A673 (cell line): Measurements from ENCODE around the gene BRD4. TPM values are rescaled to one million over a fixed set of nuclear protein-coding genes. Genes with fewer than 3 reads are reported as not detected.

ENCODE experiments used
- BruUV-seq: library from RNA; stranded (reverse); fragments of 400-500 nt; replicated peaks from 2 replicates; lab custom pipeline; 2021; lab: Mats Ljungman, UMichigan
- CTCF ChIA-PET: fragments of 300-600 bp; sonication (Branson Sonifier 250); formaldehyde crosslinking; loops from one replicate; lab custom pipeline; 2022; ENCODE audit warnings: antibody characterized with exemption; lab: Charles Lee
- POLR2A ChIA-PET: fragments of 300-600 bp; sonication (Branson Sonifier 250); formaldehyde crosslinking; loops from one replicate; lab custom pipeline; 2022; ENCODE audit warnings: antibody characterized with exemption; ENCODE audit not compliant: low non-redundant PET; lab: Charles Lee
- DNase-seq: peaks from one replicate; pipeline ENCODE4 v3.0.0-alpha.2; 2015; ENCODE audit warnings: low spot score
- H3K27ac ChIP-seq: fragments of 200-600 bp; sonication (generic); 2 replicates; pipeline ENCODE4 v1.5.1; 2016; ENCODE audit warnings: mixed run types, low read depth, mild to moderate bottlenecking, mixed read lengths, antibody characterized with exemption, low read length; ENCODE audit not compliant: poor library complexity, severe bottlenecking
- H3K27me3 ChIP-seq: fragments of 200-600 bp; sonication (generic); replicated peaks from 2 replicates; pipeline ENCODE4 v1.6.1; 2017; ENCODE audit warnings: mixed run types, low read depth, mild to moderate bottlenecking, mixed read lengths, antibody characterized with exemption, low read length; ENCODE audit not compliant: insufficient read depth, poor library complexity
- H3K36me3 ChIP-seq: fragments of 200-600 bp; sonication (generic); 2 replicates; pipeline ENCODE4 v1.6.1; 2016; ENCODE audit warnings: mixed run types, mild to moderate bottlenecking, mixed read lengths, antibody characterized with exemption, low read length; ENCODE audit not compliant: insufficient read depth, poor library complexity, severe bottlenecking
- H3K4me1 ChIP-seq: fragments of 200-600 bp; sonication (generic); 2 replicates; pipeline ENCODE4 v1.6.1; 2017; ENCODE audit warnings: mixed run types, mild to moderate bottlenecking, mixed read lengths, antibody characterized with exemption, low read length; ENCODE audit not compliant: insufficient read depth, poor library complexity, severe bottlenecking
- H3K4me3 ChIP-seq: fragments of 200-600 bp; sonication (generic); 2 replicates; pipeline ENCODE4 v1.5.1; 2016; ENCODE audit warnings: low read depth, mixed run types, mild to moderate bottlenecking, mixed read lengths, low read length; ENCODE audit not compliant: poor library complexity, severe bottlenecking
- H3K9me3 ChIP-seq: fragments of 200-600 bp; sonication (generic); 2 replicates; pipeline ENCODE4 v1.6.1; 2016; ENCODE audit warnings: mixed run types, low read depth, mild to moderate bottlenecking, mixed read lengths, antibody characterized with exemption, low read length; ENCODE audit not compliant: poor library complexity, severe bottlenecking
- EZH2 ChIP-seq: fragments of 200-600 bp; sonication (generic); IDR thresholded peaks from 2 replicates; pipeline ENCODE4 v1.6.1; 2017; ENCODE audit warnings: borderline replicate concordance, low read depth, mild to moderate bottlenecking, mixed read lengths, antibody characterized with exemption, low read length; ENCODE audit not compliant: poor library complexity, severe bottlenecking
- intact Hi-C: fragments of 100-400 bp; cut with micrococcal nuclease; formaldehyde crosslinking; loops from one replicate; pipeline ENCODE4 v1.10.0; 2022; ENCODE audit not compliant: unreplicated experiment
- total RNA-seq: library from RNA; stranded (reverse); gene quantifications from 2 replicates; pipeline ENCODE4 v1.2.3, GENCODE V29; 2021
- TF ChIP-seq, protein P1 (sequence below): fragments of 300-800, 200-600 bp; sonication (generic); conservative IDR thresholded peaks from 2 replicates; pipeline ENCODE4 v1.5.1; 2017; ENCODE audit warnings: low read depth, mild to moderate bottlenecking, antibody characterized with exemption, low read length, moderate library complexity, mixed read lengths

The BRD4 gene
- total RNA-seq, 1 experiment from 2014 or later: 174 TPM

DNA sequence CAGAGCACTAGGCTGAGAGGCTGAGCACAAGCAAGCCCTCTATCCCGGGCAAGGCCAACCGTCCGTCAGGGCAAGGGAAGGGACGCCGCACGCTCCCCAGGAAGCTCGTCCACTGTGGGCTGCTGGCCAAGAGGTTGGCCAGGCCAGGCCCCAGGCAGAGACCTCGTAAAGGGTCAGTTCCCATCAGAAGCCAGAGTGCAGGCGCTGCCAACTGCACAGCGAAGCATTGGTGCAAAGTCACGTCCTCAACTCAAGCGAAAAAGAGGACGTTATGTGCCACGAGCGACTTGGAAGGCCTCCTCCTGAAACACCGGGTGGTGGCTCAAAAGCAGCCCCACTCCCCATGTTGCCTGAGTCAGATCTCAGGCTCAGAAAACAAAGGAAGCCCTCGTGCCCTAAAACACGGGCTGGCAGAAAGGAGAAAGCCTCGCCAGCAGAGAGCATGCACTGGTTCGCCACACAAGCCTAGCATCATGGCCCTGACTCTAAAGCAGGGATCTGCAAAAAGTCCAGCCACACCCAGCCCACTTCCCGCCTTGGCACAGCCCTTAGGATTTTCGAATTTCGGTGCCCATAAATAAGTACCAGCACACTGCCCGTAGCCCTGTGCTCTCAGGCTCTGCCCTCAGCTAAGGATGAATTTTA, 42.6 kb upstream of the BRD4 start:
- ChIA-PET POLR2A (no interaction called here), CTCF (no interaction called here)

DNA sequence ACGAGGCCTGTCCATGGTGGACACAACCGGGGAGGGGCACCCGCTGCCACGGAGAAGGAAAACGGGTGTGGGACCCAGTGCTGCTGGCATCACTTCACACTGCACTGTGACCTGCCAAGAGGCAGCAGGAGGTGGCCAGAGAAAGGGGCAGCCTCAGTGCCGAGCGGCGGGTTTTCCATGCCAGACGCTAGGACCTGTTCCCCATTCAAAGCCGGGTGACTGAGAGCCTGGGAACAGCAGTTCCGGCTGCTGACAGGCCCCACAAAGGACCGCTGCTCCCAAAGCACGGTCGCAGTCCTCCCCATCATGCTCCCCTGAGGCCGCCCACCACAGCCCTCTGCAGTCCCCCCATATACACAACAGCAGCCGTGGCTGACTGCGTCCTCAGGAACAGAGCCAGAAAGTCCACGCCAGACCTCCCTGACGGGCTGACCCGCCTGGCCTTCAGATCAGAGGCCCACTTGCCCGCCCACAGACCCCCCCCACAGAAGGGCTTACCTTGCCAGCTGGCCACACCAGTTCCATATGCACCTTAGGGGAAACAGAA, 41.8 kb upstream of the BRD4 start:
- TF ChIP-seq, protein P1, sequence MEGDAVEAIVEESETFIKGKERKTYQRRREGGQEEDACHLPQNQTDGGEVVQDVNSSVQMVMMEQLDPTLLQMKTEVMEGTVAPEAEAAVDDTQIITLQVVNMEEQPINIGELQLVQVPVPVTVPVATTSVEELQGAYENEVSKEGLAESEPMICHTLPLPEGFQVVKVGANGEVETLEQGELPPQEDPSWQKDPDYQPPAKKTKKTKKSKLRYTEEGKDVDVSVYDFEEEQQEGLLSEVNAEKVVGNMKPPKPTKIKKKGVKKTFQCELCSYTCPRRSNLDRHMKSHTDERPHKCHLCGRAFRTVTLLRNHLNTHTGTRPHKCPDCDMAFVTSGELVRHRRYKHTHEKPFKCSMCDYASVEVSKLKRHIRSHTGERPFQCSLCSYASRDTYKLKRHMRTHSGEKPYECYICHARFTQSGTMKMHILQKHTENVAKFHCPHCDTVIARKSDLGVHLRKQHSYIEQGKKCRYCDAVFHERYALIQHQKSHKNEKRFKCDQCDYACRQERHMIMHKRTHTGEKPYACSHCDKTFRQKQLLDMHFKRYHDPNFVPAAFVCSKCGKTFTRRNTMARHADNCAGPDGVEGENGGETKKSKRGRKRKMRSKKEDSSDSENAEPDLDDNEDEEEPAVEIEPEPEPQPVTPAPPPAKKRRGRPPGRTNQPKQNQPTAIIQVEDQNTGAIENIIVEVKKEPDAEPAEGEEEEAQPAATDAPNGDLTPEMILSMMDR: no peak
- no peak for TF ChIP-seq EZH2
- Histone ChIP-seq H3K4me3 (no peak overlapping the region), H3K36me3 (peaks cover 42% of the 10 kb centered on the region), H3K27me3 (no peaks in the 10 kb centered on the region), H3K9me3 (no peaks in the 10 kb centered on the region), H3K4me1 (no peaks in the 10 kb centered on the region), H3K27ac (no peak overlapping the region)
- no peak for DNase-seq
- CTCF ChIA-PET: no interaction called here
- no TSS peak for BruUV-seq
- POLR2A ChIA-PET: no interaction called here
- intact Hi-C loops: no loop called here

More for the DNA sequence above, 42.6 kb upstream of the BRD4 start:
- Histone ChIP-seq H3K27me3 (no peaks in the 10 kb centered on the region), H3K4me1 (no peaks in the 10 kb centered on the region), H3K27ac (no peak overlapping the region), H3K4me3 (no peak overlapping the region), H3K36me3 (peaks cover 39% of the 10 kb centered on the region), H3K9me3 (no peaks in the 10 kb centered on the region)
- intact Hi-C loops: no loop called here
- TF ChIP-seq, protein P1: no peak
- no peak for TF ChIP-seq EZH2
- BruUV-seq: no TSS peak
- DNase-seq: no peak

DNA sequence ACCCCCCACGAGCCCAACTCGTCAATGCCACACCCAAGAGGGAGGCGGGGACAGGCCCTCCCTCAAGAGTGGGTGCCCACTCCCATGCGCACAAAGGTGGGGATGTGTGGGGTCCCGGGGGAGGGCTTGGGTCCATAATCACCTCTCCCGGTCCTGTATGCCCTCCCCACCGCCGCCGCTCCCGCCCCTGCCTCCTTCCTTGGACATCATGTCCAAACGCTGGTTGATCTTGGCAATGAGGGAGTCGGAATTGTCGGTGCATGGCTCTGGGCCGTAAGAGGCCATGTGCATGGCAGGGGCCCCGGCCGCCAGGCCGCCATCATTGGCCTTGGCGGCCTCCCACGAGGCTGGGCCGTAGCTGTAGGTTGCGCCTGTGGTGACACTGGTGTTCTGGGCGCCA, 41.3 kb upstream of the BRD4 start:
- H3K4me1 ChIP-seq: no peaks in the 10 kb centered on the region
- intact Hi-C loops: no loop called here
- no peak overlapping the region for H3K4me3 ChIP-seq
- TF ChIP-seq, protein P1: no peak
- TF ChIP-seq EZH2: no peak
- no TSS peak for BruUV-seq
- H3K9me3 ChIP-seq: no peaks in the 10 kb centered on the region
- no peaks in the 10 kb centered on the region for H3K27me3 ChIP-seq
- ChIA-PET POLR2A (no interaction called here), CTCF (no interaction called here)
- H3K27ac ChIP-seq: no peak overlapping the region
- DNase-seq: no peak
- peaks cover 42% of the 10 kb centered on the region for H3K36me3 ChIP-seq
